Bronchial epithelial cell (primary cell): ENCODE measurements around the gene CCDC185. TPM values are rescaled to one million over a fixed set of nuclear protein-coding genes. Genes with fewer than 3 reads are reported as not detected.

Source experiments
- DNase-seq: peaks from one replicate; pipeline ENCODE4 v3.0.0-alpha.2; 2010; ENCODE audit warnings: low read depth
- FAIRE-seq: peaks from 2 replicates; lab custom pipeline; 2011; peaks lifted over from hg19 to GRCh38; lab: Jason Lieb, UNC
- H3K27me3 ChIP-seq: 2 replicates; pipeline ENCODE4 v1.5.1; 2011; ENCODE audit warnings: low read length; ENCODE audit not compliant: control insufficient read depth, insufficient read depth
- H3K36me3 ChIP-seq: 2 replicates; pipeline ENCODE4 v1.5.1; 2011; ENCODE audit warnings: low read length; ENCODE audit not compliant: control insufficient read depth, insufficient read depth
- H3K4me3 ChIP-seq: 2 replicates; pipeline ENCODE4 v1.5.1; 2011; ENCODE audit warnings: mild to moderate bottlenecking, low read depth, low read length, control low read depth
- CTCF ChIP-seq: IDR thresholded peaks from 2 replicates; pipeline ENCODE4 v1.5.1; 2011; ENCODE audit warnings: mild to moderate bottlenecking, moderate library complexity, low read length, control low read depth, inconsistent platforms; ENCODE audit not compliant: insufficient read depth, severe bottlenecking
- total RNA-seq: library from RNA; depleted of rRNA; stranded (reverse); fragments of >200 nt; gene quantifications from 2 replicates; pipeline ENCODE4 v1.2.1, GENCODE V29; 2014

Gene CCDC185
- total RNA-seq, 1 donor from 2014 or later: not detected

GRCh38 chr1:223347583-223347982 lies 45.6 kb upstream of the CCDC185 start:
- Histone ChIP-seq H3K36me3 (no peaks in the 10 kb centered on the region), H3K27me3 (peaks cover under 1% of the 10 kb centered on the region), H3K4me3 (no peak overlapping the region)
- no peak for TF ChIP-seq CTCF
- FAIRE-seq (no peak), DNase-seq (no peak)

- peaks cover 2% of the 10 kb centered on the region for H3K27me3 ChIP-seq
- DNase-seq (no peak), FAIRE-seq (no peak)
- TF ChIP-seq CTCF: no peak
- no peaks in the 10 kb centered on the region for H3K36me3 ChIP-seq
- no peak overlapping the region for H3K4me3 ChIP-seq
Measured at GRCh38 chr1:223348439-223348838, 44.8 kb upstream of the CCDC185 start.

- Histone ChIP-seq H3K36me3 (no peaks in the 10 kb centered on the region), H3K27me3 (peaks cover 2% of the 10 kb centered on the region), H3K4me3 (no peak overlapping the region)
- no peak for TF ChIP-seq CTCF
- DNase-seq (no peak), FAIRE-seq (no peak)
Measured at GRCh38 chr1:223349241-223349640, 44.0 kb upstream of the CCDC185 start.

GRCh38 chr1:223350361-223350908 lies 42.8 kb upstream of the CCDC185 start:
- no peaks in the 10 kb centered on the region for H3K36me3 ChIP-seq
- TF ChIP-seq CTCF: no peak
- peaks cover 2% of the 10 kb centered on the region for H3K27me3 ChIP-seq
- FAIRE-seq (no peak), DNase-seq (no peak)
- H3K4me3 ChIP-seq: no peak overlapping the region

- TF ChIP-seq CTCF: no peak
Measured at GRCh38 chr1:223352944-223353343, 40.3 kb upstream of the CCDC185 start.

GRCh38 chr1:223353939-223354338 lies 39.3 kb upstream of the CCDC185 start:
- no peak for FAIRE-seq
- TF ChIP-seq CTCF: no peak
- Histone ChIP-seq H3K36me3 (no peaks in the 10 kb centered on the region), H3K4me3 (no peak overlapping the region), H3K27me3 (peaks cover 2% of the 10 kb centered on the region)
- no peak for DNase-seq

More at GRCh38 chr1:223352944-223353343, 40.3 kb upstream of the CCDC185 start:
- DNase-seq (no peak), FAIRE-seq (peak; percentile 79)
- H3K27me3 ChIP-seq: peaks cover 2% of the 10 kb centered on the region
- no peaks in the 10 kb centered on the region for H3K36me3 ChIP-seq
- no peak overlapping the region for H3K4me3 ChIP-seq
